GM23338 (cell line): Measurements from ENCODE around the gene COX4I2. TPM values are rescaled to one million over a fixed set of nuclear protein-coding genes. Genes with fewer than 3 reads are reported as not detected.

Source experiments
- ATAC-seq: fragments of 200-7000 bp; cut with Tn5 transposase; 3 replicates; pipeline ENCODE4 v1.9.1; 2020
- DNase-seq: peaks from one replicate; pipeline ENCODE4 v3.0.0-alpha.2; 2015; ENCODE audit warnings: low spot score
- H2AFZ ChIP-seq: fragments of 200-600 bp; sonication (generic); 2 replicates; pipeline ENCODE4 v1.8.0; 2016; ENCODE audit warnings: antibody characterized with exemption, mild to moderate bottlenecking, moderate library complexity
- H3F3A ChIP-seq: fragments of 200-600 bp; sonication (generic); replicated peaks from 2 replicates; pipeline ENCODE4 v1.8.0; 2017; ENCODE audit warnings: antibody characterized with exemption, mixed run types, low read depth
- H3K27ac ChIP-seq: fragments of 200-600 bp; sonication (generic); 2 replicates; pipeline ENCODE4 v1.6.1; 2016; ENCODE audit warnings: low read depth
- H3K27me3 ChIP-seq: fragments of 200-600 bp; sonication (generic); 2 replicates; pipeline ENCODE4 v1.8.0; 2016; ENCODE audit warnings: mild to moderate bottlenecking, mixed run types, moderate library complexity; ENCODE audit not compliant: insufficient read depth
- H3K36me3 ChIP-seq: fragments of 200-600 bp; sonication (generic); 2 replicates; pipeline ENCODE4 v1.8.0; 2016; ENCODE audit warnings: mild to moderate bottlenecking; ENCODE audit not compliant: insufficient read depth
- H3K4me1 ChIP-seq: fragments of 200-600 bp; sonication (generic); 2 replicates; pipeline ENCODE4 v1.8.0; 2016; ENCODE audit warnings: mild to moderate bottlenecking, moderate library complexity; ENCODE audit not compliant: insufficient read depth
- H3K4me2 ChIP-seq: fragments of 200-600 bp; sonication (generic); 2 replicates; pipeline ENCODE4 v1.7.1; 2017; ENCODE audit warnings: mixed run types
- H3K4me3 ChIP-seq: fragments of 200-600 bp; sonication (generic); 2 replicates; pipeline ENCODE4 v1.6.1; 2016; ENCODE audit warnings: mixed run types
- H3K79me2 ChIP-seq: fragments of 200-600 bp; sonication (generic); replicated peaks from 2 replicates; pipeline ENCODE4 v1.8.0; 2017; ENCODE audit warnings: mild to moderate bottlenecking; ENCODE audit not compliant: insufficient read depth
- H3K9me2 ChIP-seq: fragments of 200-600 bp; sonication (generic); 2 replicates; pipeline ENCODE4 v1.8.0; 2017; ENCODE audit not compliant: insufficient read depth
- H4K20me1 ChIP-seq: fragments of 200-600 bp; sonication (generic); replicated peaks from 2 replicates; pipeline ENCODE4 v1.8.0; 2017; ENCODE audit warnings: mild to moderate bottlenecking; ENCODE audit not compliant: insufficient read depth
- H3K27ac Mint-ChIP-seq: 2 replicates; pipeline ENCODE4 v1.8.0; 2020; ENCODE audit warnings: inconsistent platforms, mild to moderate bottlenecking, moderate library complexity, mixed read lengths
- H3K27me3 Mint-ChIP-seq: 3 replicates; pipeline ENCODE4 v1.8.0; 2022; ENCODE audit warnings: low read depth, mild to moderate bottlenecking, moderate library complexity, mixed read lengths, inconsistent platforms; ENCODE audit not compliant: insufficient read depth, poor library complexity
- H3K36me3 Mint-ChIP-seq: 3 replicates; pipeline ENCODE4 v1.8.0; 2021; ENCODE audit warnings: low read depth, mild to moderate bottlenecking, inconsistent platforms, moderate library complexity, mixed read lengths
- H3K4me1 Mint-ChIP-seq: 3 replicates; pipeline ENCODE4 v1.8.0; 2020; ENCODE audit warnings: mild to moderate bottlenecking, inconsistent platforms, mixed read lengths
- H3K4me3 Mint-ChIP-seq: 3 replicates; pipeline ENCODE4 v1.8.0; 2021; ENCODE audit warnings: moderate library complexity, mild to moderate bottlenecking, inconsistent platforms, mixed read lengths
- H3K9me3 Mint-ChIP-seq: 3 replicates; pipeline ENCODE4 v1.8.0; 2020; ENCODE audit warnings: moderate library complexity, mild to moderate bottlenecking, inconsistent platforms, mixed read lengths
- CREB1 ChIP-seq: fragments of 250-450 bp; sonication (Bioruptor Pico); IDR thresholded peaks from 2 replicates; pipeline ENCODE4 v1.5.0; 2020; ENCODE audit warnings: low read depth, mild to moderate bottlenecking, moderate library complexity
- ETS1 ChIP-seq: IDR thresholded peaks from 2 replicates; pipeline ENCODE4 v1.6.1; 2016; ENCODE audit warnings: antibody characterized with exemption
- EZH2 ChIP-seq: fragments of 200-600 bp; sonication (generic); IDR thresholded peaks from one replicate; pipeline ENCODE4 v1.8.0; 2017; ENCODE audit warnings: antibody characterized with exemption, mild to moderate bottlenecking, low read depth; ENCODE audit not compliant: unreplicated experiment
- EZH2phosphoT487 ChIP-seq: fragments of 200-600 bp; sonication (generic); IDR thresholded peaks from one replicate; pipeline ENCODE4 v1.8.1; 2018; ENCODE audit warnings: antibody characterized with exemption; ENCODE audit not compliant: unreplicated experiment
- JUNB ChIP-seq: IDR thresholded peaks from one replicate; pipeline ENCODE4 v1.6.1; 2016; ENCODE audit warnings: antibody characterized with exemption; ENCODE audit not compliant: unreplicated experiment
- NANOG ChIP-seq: IDR thresholded peaks from 2 replicates; pipeline ENCODE4 v1.6.1; 2016; ENCODE audit warnings: antibody characterized with exemption, borderline replicate concordance
- POLR2AphosphoS5 ChIP-seq: IDR thresholded peaks from 2 replicates; pipeline ENCODE4 v1.6.1; 2016; ENCODE audit warnings: antibody characterized with exemption, low read depth
- REST ChIP-seq: IDR thresholded peaks from one replicate; pipeline ENCODE4 v1.6.1; 2018; ENCODE audit warnings: antibody characterized with exemption; ENCODE audit not compliant: unreplicated experiment
- STAT1 ChIP-seq: IDR thresholded peaks from one replicate; pipeline ENCODE4 v1.6.1; 2016; ENCODE audit warnings: antibody characterized with exemption; ENCODE audit not compliant: unreplicated experiment
- ZNF114 ChIP-seq: fragments of 250-450 bp; sonication (Bioruptor Pico); IDR thresholded peaks from 2 replicates; pipeline ENCODE4 v1.5.0; 2020; ENCODE audit warnings: mild to moderate bottlenecking, moderate library complexity
- ZNF331 ChIP-seq: fragments of 250-450 bp; sonication (Bioruptor Pico); IDR thresholded peaks from 2 replicates; pipeline ENCODE4 v1.5.0; 2020; ENCODE audit warnings: low read depth, mild to moderate bottlenecking, moderate library complexity
- polyA plus RNA-seq: library from polyadenylated mRNA; unstranded; fragments of >200 nt; fragmentation: Nextera tagmentation; extraction: Ambion mirVana; gene quantifications from 2 replicates; pipeline ENCODE4 v1.2.1, GENCODE V29; 2016
- total RNA-seq: library from RNA; depleted of rRNA; stranded (reverse); fragments of >200 nt; shearing (Covaris generic); gene quantifications from 2 replicates; pipeline ENCODE4 v1.2.3, GENCODE V29; 2014

Gene COX4I2
- total and polyA plus RNA-seq, 2 experiments from 2014 or later, result 0.63 TPM; not detected in 1

- Histone ChIP-seq H3K27ac (no peak overlapping the region), H3K79me2 (no peaks in the 10 kb centered on the region; the same call in none of the 2 replicates), H3K4me2 (no peak overlapping the region), H3F3A (peaks cover 42% of the 10 kb centered on the region), H2AFZ (no peak overlapping the region), H4K20me1 (peaks cover 11% of the 10 kb centered on the region), H3K4me3 (no peak overlapping the region), H3K4me1 (peaks cover 18% of the 10 kb centered on the region), H3K27me3 (0 out of 2 replicates have a peak, but pooled peaks cover 2% of the 10 kb centered on the region), H3K36me3 (peaks cover 3% of the 10 kb centered on the region; the same call in 1 of the 2 replicates), H3K9me2 (no peaks in the 10 kb centered on the region)
- no peak for DNase-seq
- no peak overlapping the region; the same call in 1 of the 2 replicates for H3K27ac Mint-ChIP-seq
- TF ChIP-seq STAT1 (no peak), REST (no peak), NANOG (no peak), JUNB (no peak)
- peaks cover 17% of the 10 kb centered on the region for H3K36me3 Mint-ChIP-seq
- H3K4me3 Mint-ChIP-seq, result no peak overlapping the region
- peaks cover 13% of the 10 kb centered on the region for H3K27me3 Mint-ChIP-seq
- H3K9me3 Mint-ChIP-seq, result no peaks in the 10 kb centered on the region
- peaks cover 28% of the 10 kb centered on the region for H3K4me1 Mint-ChIP-seq
- no peak for ATAC-seq
Observed at GRCh38 chr20:31665753-31666152, 28.0 kb downstream of the COX4I2 start.

- Mint-ChIP-seq H3K4me1 (peaks cover 28% of the 10 kb centered on the region), H3K4me3 (no peak overlapping the region), H3K9me3 (no peaks in the 10 kb centered on the region), H3K36me3 (peaks cover 17% of the 10 kb centered on the region), H3K27ac (no peak overlapping the region), H3K27me3 (peaks cover 13% of the 10 kb centered on the region)
- Histone ChIP-seq H4K20me1 (peaks cover 15% of the 10 kb centered on the region), H3K79me2 (peaks cover 3% of the 10 kb centered on the region), H3F3A (peaks cover 42% of the 10 kb centered on the region), H3K4me3 (no peak overlapping the region), H3K4me2 (no peak overlapping the region), H3K27me3 (no peaks in the 10 kb centered on the region), H2AFZ (no peak overlapping the region), H3K36me3 (peaks cover 3% of the 10 kb centered on the region; the same call in 1 of the 2 replicates), H3K27ac (0 out of 2 replicates have a peak overlapping the region, but pooled peaks have one; percentile 37), H3K9me2 (no peaks in the 10 kb centered on the region), H3K4me1 (peaks cover 18% of the 10 kb centered on the region)
- ATAC-seq (no peak), DNase-seq (no peak)
- TF ChIP-seq EZH2, result no peak
- TF ChIP-seq ETS1, result no peak
- no peak for TF ChIP-seq ZNF331 (CRISPR knock-in tag)
- no peak for TF ChIP-seq ZNF114 (CRISPR knock-in tag)
- TF ChIP-seq JUNB, result no peak
- no peak for TF ChIP-seq CREB1 (CRISPR knock-in tag)
- TF ChIP-seq EZH2phosphoT487, result no peak
- no peak for TF ChIP-seq NANOG
- no peak for TF ChIP-seq POLR2AphosphoS5
Observed at GRCh38 chr20:31666258-31667042, 28.7 kb downstream of the COX4I2 start.
